NOMO-1 (cell line): ENCODE data around the gene KCND3.

ENCODE experiments used
- DNase-seq, 2 experiments: peaks; one replicate each; lab custom pipeline; 2025; ENCODE audit not compliant: unreplicated experiment in 2 of 2; lab: John Stamatoyannopoulos, UW

KCND3 gene

GRCh38 chr1:111989531-111990025 lies at the start of gene KCND3:
TSS of gene KCND3 (minus strand) at chr1:111989668.
- peak in 1 of 2 experiments; percentile 15 for DNase-seq

GRCh38 chr1:112034277-112034676 lies 44.8 kb upstream of the KCND3 start:
- no peak for DNase-seq

GRCh38 chr1:112033439-112034120 lies 44.1 kb upstream of the KCND3 start:
- no peak for DNase-seq

DNA sequence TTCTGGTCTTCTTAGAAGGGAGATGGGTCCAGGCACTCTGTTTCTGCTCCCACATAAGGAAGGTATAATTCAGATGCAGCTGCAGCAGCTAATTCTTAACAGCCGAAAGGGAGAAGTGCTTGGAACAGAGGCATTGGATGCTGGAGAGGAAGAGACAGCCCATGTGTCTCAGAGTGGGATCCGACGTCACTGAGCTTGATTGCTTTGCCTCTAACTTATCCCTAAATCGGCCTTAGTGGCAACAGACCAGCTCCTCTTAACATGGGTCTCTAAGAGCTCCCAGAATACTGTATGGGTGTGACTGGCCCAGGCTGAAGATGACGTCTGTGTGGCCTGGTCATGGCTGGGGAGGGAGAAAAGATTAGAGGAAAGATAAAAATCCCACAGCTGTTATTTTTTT lies 40.7 kb upstream of the KCND3 start:
- no peak for DNase-seq

- no peak for DNase-seq
These were observed 38.2 kb upstream of the KCND3 start for GRCh38 chr1:112027696-112028095.

- no peak for DNase-seq
These were observed 37.0 kb upstream of the KCND3 start for GRCh38 chr1:112026501-112026900.

DNA sequence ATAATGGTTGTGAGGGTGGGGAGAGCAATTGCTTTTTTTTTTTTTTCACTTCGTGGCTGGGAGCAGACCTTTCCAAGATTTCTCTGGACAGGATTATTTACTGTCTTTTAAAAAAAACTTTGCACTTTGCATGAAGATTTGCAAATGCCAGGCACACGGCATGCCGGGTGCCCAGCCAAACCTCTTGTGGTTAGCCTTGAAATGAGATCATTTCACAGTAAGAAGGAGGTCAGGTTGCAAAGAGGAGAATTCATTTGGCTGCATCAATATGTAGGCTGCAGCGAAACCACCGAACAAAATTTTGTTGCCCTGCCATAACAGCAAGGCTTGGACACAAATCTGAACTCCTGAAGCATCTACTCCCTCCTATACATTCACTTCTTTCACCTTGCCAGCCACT lies 36.5 kb upstream of the KCND3 start:
- DNase-seq: no peak

- DNase-seq: no peak
These were observed 31.8 kb upstream of the KCND3 start for GRCh38 chr1:112021263-112021662.

GRCh38 chr1:112017183-112017582 lies 27.7 kb upstream of the KCND3 start:
- DNase-seq: no peak

DNA sequence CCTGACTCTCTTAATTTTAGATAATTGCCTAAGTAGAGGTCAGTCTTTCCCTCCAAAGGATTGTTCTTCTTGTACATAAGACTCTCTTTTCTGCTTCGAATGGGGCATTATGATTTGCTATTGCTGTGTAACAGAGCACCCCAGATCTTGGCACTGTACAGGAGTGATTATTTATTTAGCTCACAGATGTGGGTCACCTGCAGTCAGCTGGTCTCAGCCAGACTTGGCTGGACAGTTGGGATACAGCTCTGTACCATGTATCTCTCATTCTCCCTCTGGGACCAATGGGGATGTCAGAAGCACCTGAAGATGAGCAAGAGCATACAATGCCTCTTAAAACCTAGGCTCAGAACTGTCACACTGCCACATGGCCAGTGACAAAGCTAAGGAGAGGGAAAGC lies 23.4 kb upstream of the KCND3 start:
- DNase-seq: no peak

- DNase-seq: no peak
These were observed 21.7 kb upstream of the KCND3 start for GRCh38 chr1:112011202-112011601.

GRCh38 chr1:112007169-112007568 lies 17.7 kb upstream of the KCND3 start:
- DNase-seq: no peak

- no peak for DNase-seq
These were observed 17.1 kb upstream of the KCND3 start for GRCh38 chr1:112006416-112007025.

- DNase-seq: no peak
These were observed 14.6 kb upstream of the KCND3 start for GRCh38 chr1:112004076-112004475.

GRCh38 chr1:112002514-112002913 lies 13.0 kb upstream of the KCND3 start:
- no peak for DNase-seq

DNA sequence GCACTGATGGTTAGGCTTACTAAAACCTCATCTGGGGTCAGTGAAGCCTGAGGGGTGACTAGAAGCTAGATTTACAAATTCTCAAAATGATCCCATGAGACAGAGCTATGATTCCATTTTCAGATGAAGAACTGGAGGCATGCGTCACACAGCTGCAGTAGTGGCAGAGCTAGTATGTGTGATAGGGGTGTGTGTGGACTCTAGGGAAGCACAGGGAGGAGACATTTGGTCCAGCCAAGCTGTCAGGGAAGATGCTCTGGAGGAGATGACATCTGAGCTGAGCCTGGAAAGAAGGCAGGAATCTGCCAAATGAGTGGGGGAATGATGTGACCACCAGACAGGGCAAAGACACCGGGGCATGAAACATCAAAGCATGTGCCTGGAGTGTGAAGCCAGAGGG lies 12.0 kb upstream of the KCND3 start:
- DNase-seq: no peak

DNA sequence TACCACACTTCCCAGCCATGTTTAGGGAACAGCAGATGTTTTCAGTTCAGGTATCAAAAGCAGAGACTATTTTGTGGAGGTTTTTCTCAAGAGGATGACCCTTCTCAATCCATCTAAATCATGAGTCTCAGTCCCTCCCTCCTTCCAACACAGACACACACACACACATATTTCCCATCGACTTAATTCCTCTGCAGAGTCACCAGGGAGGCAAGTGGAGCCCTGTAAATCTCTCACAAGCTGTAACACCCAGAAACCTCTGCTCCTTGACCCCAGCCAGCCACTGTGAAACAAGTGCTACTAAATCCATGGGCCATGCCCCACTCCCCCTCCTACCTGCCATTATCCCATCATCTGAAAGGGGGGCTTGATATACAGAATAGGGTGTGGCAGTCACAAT lies 10.6 kb upstream of the KCND3 start:
- DNase-seq: no peak

GRCh38 chr1:111998332-111998731 lies 8.9 kb upstream of the KCND3 start:
- no peak for DNase-seq

GRCh38 chr1:111992476-111992875 lies 3.0 kb upstream of the KCND3 start:
- no peak for DNase-seq

- no peak for DNase-seq
These were observed 1.6 kb upstream of the KCND3 start for GRCh38 chr1:111990878-111991718.

DNA sequence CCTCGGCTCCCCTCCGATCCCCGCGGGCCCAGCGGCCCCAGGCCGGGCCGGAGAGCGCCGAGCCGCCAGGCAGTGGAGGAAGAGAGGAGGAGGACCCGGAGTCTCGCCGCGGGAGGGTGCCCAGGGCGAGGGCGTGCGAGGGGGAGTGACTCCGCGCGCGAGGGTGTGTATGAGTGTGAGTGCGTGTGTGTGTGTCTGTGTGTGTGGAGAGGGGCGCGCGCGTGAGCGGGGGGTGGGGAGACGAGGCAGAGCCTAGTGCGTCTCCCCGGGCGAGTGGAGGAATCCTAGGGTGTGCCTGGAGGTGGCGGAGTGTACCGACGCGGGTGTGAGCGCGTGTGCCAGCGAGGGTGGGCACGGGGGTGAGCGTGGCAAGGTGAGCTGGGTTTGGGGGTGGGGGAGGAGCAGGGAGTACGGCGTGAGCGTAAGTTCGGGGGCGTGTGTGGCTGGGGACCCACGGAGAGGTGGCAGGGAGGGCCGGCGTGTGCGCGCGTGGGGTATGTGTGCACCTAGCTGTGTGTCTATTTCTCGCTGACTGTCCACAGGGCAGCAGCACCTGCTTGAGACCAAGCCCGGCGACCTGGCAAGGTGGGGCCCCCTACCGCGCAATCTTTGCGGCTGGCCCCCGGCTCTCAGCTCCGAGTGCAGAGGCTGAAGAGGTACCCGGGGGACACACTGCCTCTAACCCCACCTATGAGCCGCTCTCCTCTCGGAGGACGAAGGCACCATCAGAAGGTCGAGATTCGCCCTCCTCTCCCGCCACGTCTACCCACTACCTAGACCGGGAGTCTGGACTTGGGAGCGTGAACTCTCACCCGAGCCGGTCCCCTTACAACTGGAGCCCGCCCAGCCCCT lies 784 bp upstream of the KCND3 start:
- peak in 1 of 2 experiments; percentile 9 for DNase-seq
